CD14-positive monocyte (primary cell): ENCODE data around the gene SLC25A48. TPM values are rescaled to one million over a fixed set of nuclear protein-coding genes. Genes with fewer than 3 reads are reported as not detected.
A peak's percentile ranks its signal among the peaks of the same experiment; 100 is the strongest.

Experiments
- DNase-seq, 3 donors: peaks; one replicate each; pipeline ENCODE4 v3.0.0-alpha.2; 2011 to 2022
- H2AFZ ChIP-seq: 2 replicates; pipeline ENCODE4 v1.6.0; 2012; ENCODE audit warnings: mild to moderate bottlenecking, low read depth, low read length, inconsistent platforms; ENCODE audit not compliant: insufficient read depth, poor library complexity, severe bottlenecking
- H3K27ac ChIP-seq, 2 donors: 1 replicate in 1 of 2; 2 replicates in 1 of 2; pipeline ENCODE4 v1.5.1; 2012 to 2013; ENCODE audit warnings: low read length in 2 of 2, control low read depth in 1 of 2, inconsistent platforms in 1 of 2, low read depth in 1 of 2, mild to moderate bottlenecking in 1 of 2
- H3K27me3 ChIP-seq, 2 donors: one replicate each; pipeline versions ENCODE4 v1.6.0 to v1.6.1; 2011 to 2013; ENCODE audit warnings: low read length in 2 of 2; ENCODE audit not compliant: control insufficient read depth in 2 of 2, insufficient read depth in 2 of 2
- H3K36me3 ChIP-seq, 2 donors: replicated peaks in 1 of 2; 1 replicate in 1 of 2; 2 replicates in 1 of 2; pipeline versions ENCODE4 v1.5.1 to v1.6.1; 2012 to 2013; ENCODE audit warnings: low read length in 2 of 2, control low read depth in 1 of 2, inconsistent platforms in 1 of 2, mild to moderate bottlenecking in 1 of 2; ENCODE audit not compliant: insufficient read depth in 2 of 2, control insufficient read depth in 1 of 2
- H3K4me1 ChIP-seq, 2 donors: 1 replicate in 1 of 2; 2 replicates in 1 of 2; pipeline versions ENCODE4 v1.5.1 to v1.6.1; 2012 to 2013; ENCODE audit warnings: low read length in 2 of 2, control low read depth in 1 of 2, inconsistent platforms in 1 of 2, mild to moderate bottlenecking in 1 of 2, moderate library complexity in 1 of 2; ENCODE audit not compliant: insufficient read depth in 2 of 2, control insufficient read depth in 1 of 2
- H3K4me2 ChIP-seq: replicated peaks from 2 replicates; pipeline ENCODE3; 2012; ENCODE audit warnings: low read length, moderate library complexity, mild to moderate bottlenecking; ENCODE audit not compliant: poor library complexity, severe bottlenecking; ENCODE audit errors: extremely low read depth
- H3K4me3 ChIP-seq, 3 experiments: fragments of 200-600 bp in 1 of 3; sonication (generic) in 1 of 3; replicated peaks in 1 of 3; 1 replicate in 2 of 3; 2 replicates in 1 of 3; pipeline ENCODE4 v1.5.1; 2011 to 2013; ENCODE audit warnings: low read length in 3 of 3, mild to moderate bottlenecking in 3 of 3, control low read depth in 2 of 3, low read depth in 2 of 3, inconsistent platforms in 1 of 3, moderate library complexity in 1 of 3
- H3K79me2 ChIP-seq: 2 replicates; pipeline ENCODE4 v1.6.0; 2012; ENCODE audit warnings: mild to moderate bottlenecking, control low read depth, inconsistent platforms, low read length, moderate library complexity; ENCODE audit not compliant: insufficient read depth
- H3K9ac ChIP-seq: 2 replicates; pipeline ENCODE4 v1.6.0; 2017; ENCODE audit warnings: low read length, mild to moderate bottlenecking; ENCODE audit not compliant: insufficient read depth, poor library complexity, severe bottlenecking
- H3K9me3 ChIP-seq, 2 donors: replicated peaks in 1 of 2; 1 replicate in 1 of 2; 2 replicates in 1 of 2; pipeline versions ENCODE4 v1.5.1 to v1.6.1; 2012 to 2013; ENCODE audit warnings: low read length in 2 of 2, control low read depth in 1 of 2; ENCODE audit not compliant: control insufficient read depth in 1 of 2, insufficient read depth in 1 of 2
- H4K20me1 ChIP-seq: 2 replicates; pipeline ENCODE4 v1.6.0; 2012; ENCODE audit warnings: mild to moderate bottlenecking, low read length, control low read depth, moderate library complexity; ENCODE audit not compliant: insufficient read depth
- H3K27ac Mint-ChIP-seq, 7 donors: one replicate each; pipeline ENCODE4 v1.8.0; 2020; ENCODE audit warnings: mild to moderate bottlenecking in 7 of 7, mixed read lengths in 7 of 7, moderate library complexity in 6 of 7, inconsistent platforms in 2 of 7
- H3K27me3 Mint-ChIP-seq, 3 donors: one replicate each; pipeline ENCODE4 v1.8.0; 2021 to 2022; ENCODE audit warnings: low read depth in 3 of 3, mild to moderate bottlenecking in 3 of 3, mixed read lengths in 3 of 3, moderate library complexity in 3 of 3, inconsistent platforms in 1 of 3
- H3K36me3 Mint-ChIP-seq, 2 donors: one replicate each; pipeline ENCODE4 v1.8.0; 2020; ENCODE audit warnings: mixed read lengths in 2 of 2, inconsistent platforms in 1 of 2, mild to moderate bottlenecking in 1 of 2
- H3K4me1 Mint-ChIP-seq: one replicate; pipeline ENCODE4 v1.8.0; 2020; ENCODE audit warnings: mild to moderate bottlenecking, mixed read lengths
- H3K4me3 Mint-ChIP-seq, 2 donors: one replicate each; pipeline ENCODE4 v1.8.0; 2020; ENCODE audit warnings: mild to moderate bottlenecking in 2 of 2, mixed read lengths in 2 of 2, moderate library complexity in 1 of 2
- H3K9me3 Mint-ChIP-seq, 7 donors: one replicate each; pipeline ENCODE4 v1.8.0; 2020 to 2022; ENCODE audit warnings: mixed read lengths in 7 of 7, mild to moderate bottlenecking in 6 of 7, moderate library complexity in 6 of 7, inconsistent platforms in 2 of 7
- whole genome bisulfite sequencing: methylation state at CpG from one replicate; pipeline ENCODE4 v1.1.5; 2013; ENCODE audit warnings: missing lambda C conversion rate; ENCODE audit not compliant: insufficient coverage; 5-methylcytosine and 5-hydroxymethylcytosine counted together
- intact Hi-C, 2 donors: fragments of 100-400 bp; cut with micrococcal nuclease; formaldehyde crosslinking; loops; one replicate each; pipeline versions ENCODE4 v1.15.0 to v1.15.1; 2023
- polyA minus RNA-seq: library from RNA; depleted of rRNA, polyadenylated mRNA; stranded (reverse); fragments of >200 nt; gene quantifications from 2 replicates; pipeline ENCODE4 v1.2.3, GENCODE V29; 2012
- polyA plus RNA-seq, 3 donors: library from polyadenylated mRNA; depleted of rRNA in 1 of 3; unstranded in 2 of 3; stranded (reverse) in 1 of 3; fragments of 300-500 nt in 2 of 3; fragments of >200 nt in 1 of 3; fragmentation: Illumina TruSeq in 2 of 3; gene quantifications; 1 replicate in 2 of 3; 2 replicates in 1 of 3; pipeline ENCODE4 v1.2.3, GENCODE V29; 2012 to 2021
- total RNA-seq, 12 experiments: library from RNA in 1 of 12; stranded (reverse) in 1 of 12; fragments of 120-200 nt in 1 of 12; gene quantifications; one replicate each; pipeline ENCODE4 v1.2.4 and lab custom pipeline; 2013 to 2026; ENCODE audit warnings: mixed read lengths in 6 of 12, inconsistent platforms in 1 of 12
- TF ChIP-seq, protein P1 (sequence below): fragments of 200-600 bp; IDR thresholded peaks from one replicate; pipeline ENCODE4 v1.8.0; 2022; ENCODE audit warnings: antibody characterized with exemption, mild to moderate bottlenecking

The SLC25A48 gene, protein sequence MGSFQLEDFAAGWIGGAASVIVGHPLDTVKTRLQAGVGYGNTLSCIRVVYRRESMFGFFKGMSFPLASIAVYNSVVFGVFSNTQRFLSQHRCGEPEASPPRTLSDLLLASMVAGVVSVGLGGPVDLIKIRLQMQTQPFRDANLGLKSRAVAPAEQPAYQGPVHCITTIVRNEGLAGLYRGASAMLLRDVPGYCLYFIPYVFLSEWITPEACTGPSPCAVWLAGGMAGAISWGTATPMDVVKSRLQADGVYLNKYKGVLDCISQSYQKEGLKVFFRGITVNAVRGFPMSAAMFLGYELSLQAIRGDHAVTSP
- total RNA-seq (2013): not detected
- polyA plus RNA-seq (not detected), polyA minus RNA-seq (not detected in 2 replicates), total RNA-seq (lab: John Stamatoyannopoulos, UW) (0 to 2.0 (median 0.16) reads per million in 11 experiments)

DNA sequence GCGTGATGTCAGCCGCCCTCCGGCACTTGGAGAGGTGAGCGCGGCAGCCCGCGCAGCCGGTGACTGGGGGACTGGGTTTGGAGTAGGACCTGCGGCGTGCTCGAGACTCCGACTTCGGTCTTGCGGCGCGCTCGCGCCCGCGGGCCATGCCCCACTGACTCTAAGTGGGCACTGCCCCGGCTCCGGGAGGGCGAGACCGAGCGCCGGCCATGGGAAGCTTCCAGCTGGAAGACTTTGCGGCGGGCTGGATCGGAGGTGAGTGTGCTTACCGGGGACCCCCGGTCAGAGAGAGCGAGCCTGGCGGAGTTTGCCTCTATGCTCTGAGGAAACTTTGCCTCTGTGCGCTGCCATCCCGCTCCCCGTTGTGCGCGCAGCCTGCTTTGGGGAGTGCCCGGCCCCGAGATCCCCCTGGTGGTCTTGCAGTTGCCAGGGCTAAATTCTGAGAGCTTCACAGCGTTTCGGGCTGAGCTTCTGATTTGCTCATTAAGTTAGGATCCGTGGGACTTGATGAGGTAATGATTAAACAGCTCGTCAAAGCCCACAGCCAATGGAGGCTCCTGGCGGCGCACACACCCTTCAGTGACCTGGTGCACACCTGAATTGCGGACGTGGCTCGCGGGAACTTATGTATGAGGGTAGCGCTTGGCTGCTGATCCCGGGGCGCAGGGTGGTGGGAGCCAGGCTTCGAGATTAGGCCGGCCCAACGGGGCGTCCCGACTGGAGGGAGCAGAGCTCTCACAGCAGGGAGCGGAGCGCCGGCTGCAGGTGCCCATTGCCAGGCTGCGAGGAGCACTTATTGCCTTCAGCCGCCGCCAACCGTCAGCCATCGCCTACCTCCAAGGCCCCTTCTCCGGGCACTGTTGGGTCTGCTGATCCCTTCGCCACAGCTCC lies at the start of gene SLC25A48:
SLC25A48 (plus strand) TSS at position 25 of the 891 bp plus-strand sequence; CDS start at position 210, 185 bp downstream.
- H2AFZ ChIP-seq: peak within 1 kb of the TSS; percentile 17
- Mint-ChIP-seq H3K9me3 (peaks cover 0 to 18% (median 4%) of the 10 kb centered on the region in 7 donors), H3K27me3 (peaks cover 38 to 62% (median 46%) of the 10 kb centered on the region in 3 donors), H3K4me3 (peak within 1 kb of the TSS in 1 of 2 donors; percentile 65), H3K4me1 (peaks cover 6% of the 10 kb centered on the region), H3K27ac (no peak within 1 kb of the TSS), H3K36me3 (no peaks in the 10 kb centered on the region)
- H4K20me1 ChIP-seq: no peaks in the 10 kb centered on the region
- no peaks in the 10 kb centered on the region for H3K36me3 ChIP-seq
- no peaks in the 10 kb centered on the region for H3K79me2 ChIP-seq
- no peak within 1 kb of the TSS for H3K27ac ChIP-seq
- peaks cover 11 to 38% of the 10 kb centered on the region in 2 donors for H3K27me3 ChIP-seq
- no peak for DNase-seq
- peaks cover 0 to 6% of the 10 kb centered on the region in 2 donors for H3K4me1 ChIP-seq
- H3K4me3 ChIP-seq: no peak within 1 kb of the TSS
- intact Hi-C loops: no loop called here
- peaks cover 0 to 7% of the 10 kb centered on the region in 2 donors for H3K9me3 ChIP-seq
- no peak within 1 kb of the TSS for H3K9ac ChIP-seq
- WGBS: 3% methylated on average over 67 of the region's 68 CpGs
- TF ChIP-seq, protein P1, sequence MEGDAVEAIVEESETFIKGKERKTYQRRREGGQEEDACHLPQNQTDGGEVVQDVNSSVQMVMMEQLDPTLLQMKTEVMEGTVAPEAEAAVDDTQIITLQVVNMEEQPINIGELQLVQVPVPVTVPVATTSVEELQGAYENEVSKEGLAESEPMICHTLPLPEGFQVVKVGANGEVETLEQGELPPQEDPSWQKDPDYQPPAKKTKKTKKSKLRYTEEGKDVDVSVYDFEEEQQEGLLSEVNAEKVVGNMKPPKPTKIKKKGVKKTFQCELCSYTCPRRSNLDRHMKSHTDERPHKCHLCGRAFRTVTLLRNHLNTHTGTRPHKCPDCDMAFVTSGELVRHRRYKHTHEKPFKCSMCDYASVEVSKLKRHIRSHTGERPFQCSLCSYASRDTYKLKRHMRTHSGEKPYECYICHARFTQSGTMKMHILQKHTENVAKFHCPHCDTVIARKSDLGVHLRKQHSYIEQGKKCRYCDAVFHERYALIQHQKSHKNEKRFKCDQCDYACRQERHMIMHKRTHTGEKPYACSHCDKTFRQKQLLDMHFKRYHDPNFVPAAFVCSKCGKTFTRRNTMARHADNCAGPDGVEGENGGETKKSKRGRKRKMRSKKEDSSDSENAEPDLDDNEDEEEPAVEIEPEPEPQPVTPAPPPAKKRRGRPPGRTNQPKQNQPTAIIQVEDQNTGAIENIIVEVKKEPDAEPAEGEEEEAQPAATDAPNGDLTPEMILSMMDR: peak; percentile 46
- peak within 1 kb of the TSS; percentile 23 for H3K4me2 ChIP-seq

DNA sequence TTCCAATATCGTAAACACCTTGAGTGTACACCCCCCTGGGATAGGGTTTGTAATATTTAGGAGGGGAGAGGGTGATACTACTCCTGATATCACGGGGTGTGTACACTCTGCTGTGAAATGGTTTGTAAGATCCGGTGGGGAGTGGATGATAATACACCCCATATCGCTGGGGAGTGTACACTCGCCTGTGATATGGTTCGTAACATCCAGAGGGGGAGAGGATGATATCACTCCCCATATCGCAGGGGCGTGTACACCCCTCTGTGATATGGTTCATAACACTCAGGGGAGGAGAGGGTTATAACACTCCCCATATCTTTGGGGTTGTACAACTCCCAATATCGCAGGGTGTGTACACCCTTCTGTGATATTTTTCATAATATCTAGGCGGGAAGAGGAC lies 33.8 kb upstream of the SLC25A48 start:
- no peaks in the 10 kb centered on the region for H4K20me1 ChIP-seq
- Mint-ChIP-seq H3K27me3 (peaks cover 3 to 22% (median 4%) of the 10 kb centered on the region in 3 donors), H3K9me3 (peaks cover 0 to 3% (median 0%) of the 10 kb centered on the region in 7 donors), H3K4me3 (no peak overlapping the region), H3K36me3 (no peaks in the 10 kb centered on the region), H3K27ac (no peak overlapping the region), H3K4me1 (no peaks in the 10 kb centered on the region)
- H3K4me3 ChIP-seq: no peak overlapping the region
- no peaks in the 10 kb centered on the region for H3K4me1 ChIP-seq
- intact Hi-C loops: no loop called here
- TF ChIP-seq, protein P1: no peak
- H3K27ac ChIP-seq: no peak overlapping the region
- no CpG with 5 or more reads among the region's 10 CpGs for WGBS
- no peaks in the 10 kb centered on the region for H3K9me3 ChIP-seq
- no peak overlapping the region for H2AFZ ChIP-seq
- peaks cover 2 to 3% of the 10 kb centered on the region in 2 donors for H3K27me3 ChIP-seq
- no peak overlapping the region for H3K4me2 ChIP-seq
- H3K36me3 ChIP-seq: no peaks in the 10 kb centered on the region
- no peak overlapping the region for H3K9ac ChIP-seq
- DNase-seq: no peak
- no peaks in the 10 kb centered on the region for H3K79me2 ChIP-seq
